GM23338 (cell line): ENCODE results near the gene TMEM98.
A peak's percentile ranks its signal among the peaks of the same experiment; 100 is the strongest.

Experiments used
- CREB1 ChIP-seq: fragments of 250-450 bp; sonication (Bioruptor Pico); IDR thresholded peaks from 2 replicates; pipeline ENCODE4 v1.5.0; 2020; ENCODE audit warnings: low read depth, mild to moderate bottlenecking, moderate library complexity
- CTCF ChIP-seq, 2 experiments: fragments of 200-600 bp in 1 of 2; sonication (generic) in 1 of 2; conservative IDR thresholded peaks; 2 replicates each; pipeline versions ENCODE4 v1.5.1 to v1.6.1; 2016 to 2017; ENCODE audit warnings: antibody characterized with exemption in 2 of 2, low read depth in 2 of 2, mild to moderate bottlenecking in 2 of 2, moderate library complexity in 1 of 2
- EZH2 ChIP-seq: fragments of 200-600 bp; sonication (generic); IDR thresholded peaks from one replicate; pipeline ENCODE4 v1.8.0; 2017; ENCODE audit warnings: antibody characterized with exemption, mild to moderate bottlenecking, low read depth; ENCODE audit not compliant: unreplicated experiment
- EZH2phosphoT487 ChIP-seq: fragments of 200-600 bp; sonication (generic); IDR thresholded peaks from one replicate; pipeline ENCODE4 v1.8.1; 2018; ENCODE audit warnings: antibody characterized with exemption; ENCODE audit not compliant: unreplicated experiment
- JUNB ChIP-seq: IDR thresholded peaks from one replicate; pipeline ENCODE4 v1.6.1; 2016; ENCODE audit warnings: antibody characterized with exemption; ENCODE audit not compliant: unreplicated experiment
- POLR2AphosphoS5 ChIP-seq: IDR thresholded peaks from 2 replicates; pipeline ENCODE4 v1.6.1; 2016; ENCODE audit warnings: antibody characterized with exemption, low read depth
- ZNF114 ChIP-seq: fragments of 250-450 bp; sonication (Bioruptor Pico); IDR thresholded peaks from 2 replicates; pipeline ENCODE4 v1.5.0; 2020; ENCODE audit warnings: mild to moderate bottlenecking, moderate library complexity
- ZNF331 ChIP-seq: fragments of 250-450 bp; sonication (Bioruptor Pico); IDR thresholded peaks from 2 replicates; pipeline ENCODE4 v1.5.0; 2020; ENCODE audit warnings: low read depth, mild to moderate bottlenecking, moderate library complexity
- TF ChIP-seq, protein P1 (sequence below): IDR thresholded peaks from one replicate; pipeline ENCODE4 v1.6.1; 2018; ENCODE audit warnings: antibody characterized with exemption; ENCODE audit not compliant: unreplicated experiment
- TF ChIP-seq, protein P2 (sequence below): IDR thresholded peaks from 2 replicates; pipeline ENCODE4 v1.6.1; 2016; ENCODE audit warnings: antibody characterized with exemption

GRCh38 chr17:32936894-32937500 is 9.0 kb downstream of the TMEM98 start:
- TF ChIP-seq CTCF (conservative IDR thresholded peaks at IDR 0.05; ENCODE audit: low read depth in 2 of 2) = peak; percentile 89 to 92
- no peak for TF ChIP-seq JUNB
- TF ChIP-seq EZH2phosphoT487 = no peak
- no peak for TF ChIP-seq POLR2AphosphoS5
- TF ChIP-seq, protein P1, sequence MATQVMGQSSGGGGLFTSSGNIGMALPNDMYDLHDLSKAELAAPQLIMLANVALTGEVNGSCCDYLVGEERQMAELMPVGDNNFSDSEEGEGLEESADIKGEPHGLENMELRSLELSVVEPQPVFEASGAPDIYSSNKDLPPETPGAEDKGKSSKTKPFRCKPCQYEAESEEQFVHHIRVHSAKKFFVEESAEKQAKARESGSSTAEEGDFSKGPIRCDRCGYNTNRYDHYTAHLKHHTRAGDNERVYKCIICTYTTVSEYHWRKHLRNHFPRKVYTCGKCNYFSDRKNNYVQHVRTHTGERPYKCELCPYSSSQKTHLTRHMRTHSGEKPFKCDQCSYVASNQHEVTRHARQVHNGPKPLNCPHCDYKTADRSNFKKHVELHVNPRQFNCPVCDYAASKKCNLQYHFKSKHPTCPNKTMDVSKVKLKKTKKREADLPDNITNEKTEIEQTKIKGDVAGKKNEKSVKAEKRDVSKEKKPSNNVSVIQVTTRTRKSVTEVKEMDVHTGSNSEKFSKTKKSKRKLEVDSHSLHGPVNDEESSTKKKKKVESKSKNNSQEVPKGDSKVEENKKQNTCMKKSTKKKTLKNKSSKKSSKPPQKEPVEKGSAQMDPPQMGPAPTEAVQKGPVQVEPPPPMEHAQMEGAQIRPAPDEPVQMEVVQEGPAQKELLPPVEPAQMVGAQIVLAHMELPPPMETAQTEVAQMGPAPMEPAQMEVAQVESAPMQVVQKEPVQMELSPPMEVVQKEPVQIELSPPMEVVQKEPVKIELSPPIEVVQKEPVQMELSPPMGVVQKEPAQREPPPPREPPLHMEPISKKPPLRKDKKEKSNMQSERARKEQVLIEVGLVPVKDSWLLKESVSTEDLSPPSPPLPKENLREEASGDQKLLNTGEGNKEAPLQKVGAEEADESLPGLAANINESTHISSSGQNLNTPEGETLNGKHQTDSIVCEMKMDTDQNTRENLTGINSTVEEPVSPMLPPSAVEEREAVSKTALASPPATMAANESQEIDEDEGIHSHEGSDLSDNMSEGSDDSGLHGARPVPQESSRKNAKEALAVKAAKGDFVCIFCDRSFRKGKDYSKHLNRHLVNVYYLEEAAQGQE = no peak
- TF ChIP-seq ZNF114 (CRISPR knock-in tag) = no peak
- TF ChIP-seq EZH2 = no peak
- no peak for TF ChIP-seq ZNF331 (CRISPR knock-in tag)
- TF ChIP-seq CREB1 = peak; percentile 71
- TF ChIP-seq, protein P2, sequence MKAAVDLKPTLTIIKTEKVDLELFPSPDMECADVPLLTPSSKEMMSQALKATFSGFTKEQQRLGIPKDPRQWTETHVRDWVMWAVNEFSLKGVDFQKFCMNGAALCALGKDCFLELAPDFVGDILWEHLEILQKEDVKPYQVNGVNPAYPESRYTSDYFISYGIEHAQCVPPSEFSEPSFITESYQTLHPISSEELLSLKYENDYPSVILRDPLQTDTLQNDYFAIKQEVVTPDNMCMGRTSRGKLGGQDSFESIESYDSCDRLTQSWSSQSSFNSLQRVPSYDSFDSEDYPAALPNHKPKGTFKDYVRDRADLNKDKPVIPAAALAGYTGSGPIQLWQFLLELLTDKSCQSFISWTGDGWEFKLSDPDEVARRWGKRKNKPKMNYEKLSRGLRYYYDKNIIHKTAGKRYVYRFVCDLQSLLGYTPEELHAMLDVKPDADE = no peak
